ENCODE results near the gene OR6K6.

The OR6K6 gene

DNA sequence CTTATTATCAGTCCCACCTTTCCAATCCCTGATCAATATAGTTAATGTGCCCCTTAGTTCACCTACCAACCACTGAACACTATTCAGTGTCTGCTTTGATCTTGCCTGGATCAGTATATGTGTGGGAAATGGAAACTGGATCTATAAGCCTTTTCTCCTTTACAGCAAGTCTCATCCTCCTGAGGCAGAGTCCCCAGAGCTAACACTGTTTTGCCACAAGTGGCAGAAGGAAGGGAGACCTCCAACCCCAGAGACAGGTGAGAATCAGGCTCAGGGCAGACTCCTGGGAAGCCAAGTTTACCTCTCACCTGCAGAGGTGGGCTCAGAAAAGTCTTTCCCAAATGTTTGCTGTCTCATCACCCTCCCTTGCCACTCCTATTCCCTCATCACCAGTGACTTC, 26.6 kb downstream of the OR6K6 start, which contains the start of gene OR6N2:
Gene OR6N2 (minus strand): TSS at position 101 of the 400 bp plus-strand sequence. CDS start 3,569 bp downstream, outside the sequence.
- Histone ChIP-seq H3K79me2 (ENCODE audit: insufficient read depth, low read length) (no peaks in the 10 kb centered on the region), H3K9me2 (replicated peaks; ENCODE audit: insufficient read depth, low read length) (no peaks in the 10 kb centered on the region), H3K9ac (ENCODE audit: low read length) (no peak within 1 kb of the TSS), H3K27ac (ENCODE audit: low read depth, low read length) (no peak within 1 kb of the TSS), H3K4me2 (ENCODE audit: low read depth, low read length, poor library complexity, severe bottlenecking) (no peak within 1 kb of the TSS), H3K4me3 (ENCODE audit: insufficient read depth, low read length, poor library complexity, severe bottlenecking) (no peak within 1 kb of the TSS), H3F3A (ENCODE audit: insufficient read depth) (no peaks in the 10 kb centered on the region), H3K36me3 (ENCODE audit: low read length) (no peaks in the 10 kb centered on the region), H4K20me1 (ENCODE audit: low read depth, low read length) (no peaks in the 10 kb centered on the region), H3K9me3 (ENCODE audit: insufficient read depth, low read length) (no peaks in the 10 kb centered on the region), H2AFZ (ENCODE audit: low read depth, low read length, severe bottlenecking) (no peak within 1 kb of the TSS), H3K27me3 (ENCODE audit: low read length) (no peaks in the 10 kb centered on the region)
- TF ChIP-seq EZH2phosphoT487 (conservative IDR thresholded peaks at IDR 0.05; ENCODE audit: low read length) = no peak
- TF ChIP-seq, protein P1, sequence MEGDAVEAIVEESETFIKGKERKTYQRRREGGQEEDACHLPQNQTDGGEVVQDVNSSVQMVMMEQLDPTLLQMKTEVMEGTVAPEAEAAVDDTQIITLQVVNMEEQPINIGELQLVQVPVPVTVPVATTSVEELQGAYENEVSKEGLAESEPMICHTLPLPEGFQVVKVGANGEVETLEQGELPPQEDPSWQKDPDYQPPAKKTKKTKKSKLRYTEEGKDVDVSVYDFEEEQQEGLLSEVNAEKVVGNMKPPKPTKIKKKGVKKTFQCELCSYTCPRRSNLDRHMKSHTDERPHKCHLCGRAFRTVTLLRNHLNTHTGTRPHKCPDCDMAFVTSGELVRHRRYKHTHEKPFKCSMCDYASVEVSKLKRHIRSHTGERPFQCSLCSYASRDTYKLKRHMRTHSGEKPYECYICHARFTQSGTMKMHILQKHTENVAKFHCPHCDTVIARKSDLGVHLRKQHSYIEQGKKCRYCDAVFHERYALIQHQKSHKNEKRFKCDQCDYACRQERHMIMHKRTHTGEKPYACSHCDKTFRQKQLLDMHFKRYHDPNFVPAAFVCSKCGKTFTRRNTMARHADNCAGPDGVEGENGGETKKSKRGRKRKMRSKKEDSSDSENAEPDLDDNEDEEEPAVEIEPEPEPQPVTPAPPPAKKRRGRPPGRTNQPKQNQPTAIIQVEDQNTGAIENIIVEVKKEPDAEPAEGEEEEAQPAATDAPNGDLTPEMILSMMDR (IDR thresholded peaks at IDR 0.05; ENCODE audit: insufficient read depth, low read length, poor library complexity, severe bottlenecking) = no peak

DNA sequence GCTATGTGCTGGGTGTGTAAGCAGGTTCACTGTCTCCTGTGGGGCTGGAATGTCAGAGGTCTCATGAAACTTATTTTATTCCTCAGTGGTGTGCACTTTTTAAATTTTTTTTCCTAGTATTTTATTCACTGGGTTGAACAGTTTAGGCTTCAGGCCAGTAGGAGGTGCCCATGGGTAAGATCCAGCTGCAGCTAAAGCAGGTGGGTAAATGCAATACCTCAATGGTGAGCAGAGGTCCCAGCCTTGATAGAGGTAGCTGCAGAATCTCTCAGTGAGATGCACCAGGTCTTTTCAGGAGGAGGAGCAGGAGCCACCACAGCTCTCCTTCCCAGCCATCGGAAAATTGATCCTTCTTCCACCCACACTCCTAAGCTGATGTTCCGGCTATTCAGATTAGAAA, 39.1 kb downstream of the OR6K6 start:
- H3K27ac ChIP-seq (ENCODE audit: low read depth, low read length) = no peak overlapping the region
- TF ChIP-seq EZH2phosphoT487 (conservative IDR thresholded peaks at IDR 0.05; ENCODE audit: low read length) = no peak
- TF ChIP-seq, protein P1 (IDR thresholded peaks at IDR 0.05; ENCODE audit: insufficient read depth, low read length, poor library complexity, severe bottlenecking) = peak; percentile 59
- no peaks in the 10 kb centered on the region for H3K79me2 ChIP-seq (ENCODE audit: insufficient read depth, low read length)

DNA sequence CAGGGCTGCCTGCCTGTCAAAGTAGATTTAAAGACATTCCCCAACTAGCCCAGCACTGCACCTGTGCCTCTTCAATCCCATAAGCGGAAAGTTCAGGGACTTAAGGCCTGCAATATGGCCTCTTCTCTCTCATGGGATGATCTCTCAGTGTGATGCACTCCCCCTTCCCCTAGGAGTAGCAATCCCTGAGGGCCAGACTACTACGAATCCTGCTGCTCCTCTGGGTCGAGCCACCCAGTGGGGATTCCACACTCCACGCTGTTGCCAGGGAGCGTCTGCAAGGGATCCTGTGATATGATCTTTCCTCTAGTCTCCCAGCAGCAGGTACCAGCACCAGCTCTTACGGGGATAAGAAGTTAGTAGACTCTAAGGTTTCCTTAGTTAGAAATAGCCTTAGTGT, 39.7 kb downstream of the OR6K6 start:
- Histone ChIP-seq H3F3A (ENCODE audit: insufficient read depth) (no peaks in the 10 kb centered on the region), H3K36me3 (ENCODE audit: low read length) (no peaks in the 10 kb centered on the region), H3K27ac (ENCODE audit: low read depth, low read length) (no peak overlapping the region), H3K27me3 (ENCODE audit: low read length) (no peaks in the 10 kb centered on the region), H3K4me2 (ENCODE audit: low read depth, low read length, poor library complexity, severe bottlenecking) (no peak overlapping the region), H3K9me2 (replicated peaks; ENCODE audit: insufficient read depth, low read length) (no peaks in the 10 kb centered on the region), H3K4me3 (ENCODE audit: insufficient read depth, low read length, poor library complexity, severe bottlenecking) (no peak overlapping the region), H3K79me2 (ENCODE audit: insufficient read depth, low read length) (no peaks in the 10 kb centered on the region), H4K20me1 (ENCODE audit: low read depth, low read length) (no peaks in the 10 kb centered on the region), H3K9me3 (ENCODE audit: insufficient read depth, low read length) (no peaks in the 10 kb centered on the region), H3K9ac (ENCODE audit: low read length) (no peak overlapping the region), H2AFZ (ENCODE audit: low read depth, low read length, severe bottlenecking) (no peak overlapping the region)
- TF ChIP-seq, protein P1 (IDR thresholded peaks at IDR 0.05; ENCODE audit: insufficient read depth, low read length, poor library complexity, severe bottlenecking) = no peak
- no peak for TF ChIP-seq EZH2phosphoT487 (conservative IDR thresholded peaks at IDR 0.05; ENCODE audit: low read length)

More for the DNA sequence above, 39.1 kb downstream of the OR6K6 start:
- Histone ChIP-seq H3K36me3 (ENCODE audit: low read length) (no peaks in the 10 kb centered on the region), H4K20me1 (ENCODE audit: low read depth, low read length) (no peaks in the 10 kb centered on the region), H3K9ac (ENCODE audit: low read length) (no peak overlapping the region), H3K4me2 (ENCODE audit: low read depth, low read length, poor library complexity, severe bottlenecking) (no peak overlapping the region), H2AFZ (ENCODE audit: low read depth, low read length, severe bottlenecking) (no peak overlapping the region), H3F3A (ENCODE audit: insufficient read depth) (no peaks in the 10 kb centered on the region), H3K27me3 (ENCODE audit: low read length) (no peaks in the 10 kb centered on the region), H3K9me2 (replicated peaks; ENCODE audit: insufficient read depth, low read length) (no peaks in the 10 kb centered on the region), H3K4me3 (ENCODE audit: insufficient read depth, low read length, poor library complexity, severe bottlenecking) (no peak overlapping the region), H3K9me3 (ENCODE audit: insufficient read depth, low read length) (no peaks in the 10 kb centered on the region)
